A673 (cell line): ENCODE measurements around the gene R3HDM4.

Source experiments
- EZH2 ChIP-seq: fragments of 200-600 bp; sonication (generic); IDR thresholded peaks from 2 replicates; pipeline ENCODE4 v1.6.1; 2017; ENCODE audit warnings: borderline replicate concordance, low read depth, mild to moderate bottlenecking, mixed read lengths, antibody characterized with exemption, low read length; ENCODE audit not compliant: poor library complexity, severe bottlenecking
- TF ChIP-seq, protein P1 (sequence below): fragments of 300-800, 200-600 bp; sonication (generic); conservative IDR thresholded peaks from 2 replicates; pipeline ENCODE4 v1.5.1; 2017; ENCODE audit warnings: low read depth, mild to moderate bottlenecking, antibody characterized with exemption, low read length, moderate library complexity, mixed read lengths

- TF ChIP-seq, protein P1, sequence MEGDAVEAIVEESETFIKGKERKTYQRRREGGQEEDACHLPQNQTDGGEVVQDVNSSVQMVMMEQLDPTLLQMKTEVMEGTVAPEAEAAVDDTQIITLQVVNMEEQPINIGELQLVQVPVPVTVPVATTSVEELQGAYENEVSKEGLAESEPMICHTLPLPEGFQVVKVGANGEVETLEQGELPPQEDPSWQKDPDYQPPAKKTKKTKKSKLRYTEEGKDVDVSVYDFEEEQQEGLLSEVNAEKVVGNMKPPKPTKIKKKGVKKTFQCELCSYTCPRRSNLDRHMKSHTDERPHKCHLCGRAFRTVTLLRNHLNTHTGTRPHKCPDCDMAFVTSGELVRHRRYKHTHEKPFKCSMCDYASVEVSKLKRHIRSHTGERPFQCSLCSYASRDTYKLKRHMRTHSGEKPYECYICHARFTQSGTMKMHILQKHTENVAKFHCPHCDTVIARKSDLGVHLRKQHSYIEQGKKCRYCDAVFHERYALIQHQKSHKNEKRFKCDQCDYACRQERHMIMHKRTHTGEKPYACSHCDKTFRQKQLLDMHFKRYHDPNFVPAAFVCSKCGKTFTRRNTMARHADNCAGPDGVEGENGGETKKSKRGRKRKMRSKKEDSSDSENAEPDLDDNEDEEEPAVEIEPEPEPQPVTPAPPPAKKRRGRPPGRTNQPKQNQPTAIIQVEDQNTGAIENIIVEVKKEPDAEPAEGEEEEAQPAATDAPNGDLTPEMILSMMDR, result no peak
- TF ChIP-seq EZH2, result no peak
Measured at GRCh38 chr19:896999-897398, 16.0 kb downstream of the R3HDM4 start.
